Activated gamma-delta T cell (primary cell): Measurements from ENCODE around the gene NFIX.
A peak's percentile ranks its signal among the peaks of the same experiment; 100 is the strongest.
"Not testable (repeated sequence)": the region's sequence is repeated elsewhere in the genome, so short reads cannot be mapped to it uniquely, and the experiment has no call there.

Experiments used
- DNase-seq: peaks from one replicate; lab custom pipeline; 2025; lab: John Stamatoyannopoulos, UW
- total RNA-seq, 2 donors: gene quantifications; one replicate each; lab custom pipeline; 2026; lab: John Stamatoyannopoulos, UW

NFIX gene
- 5.7 to 7.9 reads per million in 2 donors for total RNA-seq

GRCh38 chr19:12994701-12995595 is at the start of gene NFIX:
Gene NFIX, plus strand, starts transcription at chr19:12995475. Its CDS starts 363 bp downstream, at chr19:12995838.
- peak; percentile 44 for DNase-seq

- peak; percentile 97 for DNase-seq
Measured at GRCh38 chr19:12945479-12946091, 49.7 kb upstream of the NFIX start, which contains the start of gene RAD23A. Gene RAD23A, plus strand, starts transcription at chr19:12945862. Its CDS starts 87 bp downstream, at chr19:12945949.

GRCh38 chr19:12946092-12946721 is 49.1 kb upstream of the NFIX start:
- DNase-seq: peak; percentile 32

- no peak for DNase-seq
Measured at GRCh38 chr19:12946731-12947496, 48.4 kb upstream of the NFIX start.

- DNase-seq: no peak
Measured at GRCh38 chr19:12947702-12948611, 47.3 kb upstream of the NFIX start.

GRCh38 chr19:12948612-12949362 is 46.5 kb upstream of the NFIX start:
- no peak for DNase-seq

- no peak for DNase-seq
Measured at GRCh38 chr19:12949363-12950283, 45.7 kb upstream of the NFIX start.

GRCh38 chr19:12952050-12952449 is 43.2 kb upstream of the NFIX start:
- DNase-seq: not testable (repeated sequence)

- no peak for DNase-seq
Measured at GRCh38 chr19:12952488-12953137, 42.7 kb upstream of the NFIX start.

GRCh38 chr19:12953138-12953798 is 42.0 kb upstream of the NFIX start:
- no peak for DNase-seq

- DNase-seq: no peak
Measured at GRCh38 chr19:12953799-12954611, 41.3 kb upstream of the NFIX start.

GRCh38 chr19:12954612-12954962 is 40.7 kb upstream of the NFIX start:
- no peak for DNase-seq

GRCh38 chr19:12955575-12955974 is 39.7 kb upstream of the NFIX start:
- not testable (repeated sequence) for DNase-seq

GRCh38 chr19:12955996-12956395 is 39.3 kb upstream of the NFIX start:
- no peak for DNase-seq

GRCh38 chr19:12956446-12957388 is 38.6 kb upstream of the NFIX start, which contains the start of gene GADD45GIP1:
Gene GADD45GIP1, minus strand, starts transcription at chr19:12957223. Its CDS starts 11 bp downstream, at chr19:12957212.
- peak; percentile 60 for DNase-seq
